HG03280 (cell line): ENCODE data around the gene ADAM30.

Experiments used
- ATAC-seq: cut with Tn5 transposase; IDR thresholded peaks from one replicate; pipeline ENCODE4 v1.9.1; 2021; ENCODE audit warnings: mild to moderate bottlenecking, moderate library complexity; ENCODE audit not compliant: unreplicated experiment

ADAM30 gene

DNA sequence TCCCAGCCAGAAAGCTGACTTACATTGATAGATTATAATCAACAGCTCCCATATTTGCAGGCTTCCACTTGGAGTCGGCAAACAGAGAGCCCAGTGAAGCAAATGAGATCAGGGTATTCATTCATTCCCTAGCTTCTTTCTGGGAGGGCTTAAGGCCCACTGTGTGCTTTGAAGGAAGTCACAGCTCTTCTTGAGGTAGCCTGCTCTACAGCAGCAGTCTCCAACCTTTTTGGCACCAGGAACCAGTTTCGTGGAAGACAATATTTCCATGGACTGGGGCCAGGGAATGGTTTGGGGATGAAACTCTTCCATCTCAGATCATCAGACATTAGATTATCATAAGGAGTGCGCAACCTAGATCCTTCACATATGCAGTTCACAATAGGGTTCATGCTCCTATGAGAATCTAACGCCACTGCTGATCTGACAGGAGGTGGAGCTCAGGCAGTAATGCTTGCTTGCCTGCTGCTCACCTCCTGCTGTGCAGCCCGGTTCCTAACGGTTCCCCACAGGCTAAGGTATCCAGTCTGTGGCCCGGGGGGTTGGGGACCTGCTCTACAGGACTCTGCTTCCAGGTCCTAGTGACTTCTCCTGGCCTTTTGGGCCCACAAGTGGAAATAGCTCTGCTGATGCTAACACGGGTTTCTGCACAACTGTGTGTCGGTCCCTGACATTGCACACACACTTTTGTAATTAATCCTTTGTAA is 13.7 kb upstream of the ADAM30 start:
- ATAC-seq: no peak

DNA sequence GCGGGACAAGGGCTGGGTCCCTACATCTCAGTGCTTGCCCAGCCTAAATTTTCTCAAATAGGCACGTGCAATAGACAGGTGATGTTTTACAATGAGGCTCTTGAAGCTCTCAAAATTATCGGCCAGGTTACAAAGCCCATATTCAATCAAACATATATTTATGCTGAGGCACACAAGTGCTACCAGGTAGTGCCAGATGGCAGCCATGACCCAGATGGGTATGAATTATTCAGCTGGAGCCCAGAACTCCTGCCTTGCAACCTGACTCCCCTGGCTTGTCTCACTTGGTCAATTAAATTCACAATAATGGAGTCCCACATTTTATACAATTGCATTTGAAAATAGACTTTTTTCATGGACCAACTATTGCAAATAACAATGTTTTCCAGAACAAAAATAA is 12.3 kb upstream of the ADAM30 start:
- no peak for ATAC-seq

GRCh38 chr1:119906927-119907652 is 10.8 kb upstream of the ADAM30 start:
- ATAC-seq: no peak

- no peak for ATAC-seq
These were observed 7.1 kb upstream of the ADAM30 start for GRCh38 chr1:119903443-119903835.

GRCh38 chr1:119902775-119903442 is 6.6 kb upstream of the ADAM30 start:
- ATAC-seq: no peak

DNA sequence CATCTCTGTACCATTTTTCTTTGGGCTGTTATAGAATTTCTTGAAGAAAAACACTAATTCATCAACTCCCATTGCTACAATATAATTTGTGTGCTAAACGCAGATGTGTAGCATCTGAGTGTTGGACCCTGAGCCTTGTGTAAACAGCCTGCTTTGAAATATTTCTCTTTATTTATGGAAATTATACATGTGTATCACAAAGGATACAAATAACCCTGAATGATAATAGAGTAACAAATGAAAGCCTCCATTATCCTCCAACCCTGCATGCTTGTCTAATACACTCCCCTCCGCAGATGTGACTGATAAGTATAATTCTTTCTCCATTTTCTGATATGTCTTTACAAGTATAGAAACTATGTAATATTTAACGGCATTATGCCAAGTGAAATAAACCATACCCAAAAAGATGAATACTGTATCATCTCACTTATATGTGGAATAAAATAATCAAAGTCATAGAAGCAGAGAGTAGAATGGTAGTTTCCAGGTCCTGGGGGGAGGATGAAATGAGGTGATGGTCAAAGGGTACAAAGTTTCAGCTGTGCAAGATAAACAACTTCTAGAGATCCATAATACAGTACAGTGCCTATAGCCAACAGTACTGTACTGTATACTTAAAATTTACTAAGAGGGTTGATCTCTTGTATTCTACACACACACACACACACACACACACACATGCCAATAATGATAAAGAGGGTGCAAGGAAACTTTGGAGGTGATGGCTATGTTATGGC is 2.8 kb upstream of the ADAM30 start:
- ATAC-seq: no peak

DNA sequence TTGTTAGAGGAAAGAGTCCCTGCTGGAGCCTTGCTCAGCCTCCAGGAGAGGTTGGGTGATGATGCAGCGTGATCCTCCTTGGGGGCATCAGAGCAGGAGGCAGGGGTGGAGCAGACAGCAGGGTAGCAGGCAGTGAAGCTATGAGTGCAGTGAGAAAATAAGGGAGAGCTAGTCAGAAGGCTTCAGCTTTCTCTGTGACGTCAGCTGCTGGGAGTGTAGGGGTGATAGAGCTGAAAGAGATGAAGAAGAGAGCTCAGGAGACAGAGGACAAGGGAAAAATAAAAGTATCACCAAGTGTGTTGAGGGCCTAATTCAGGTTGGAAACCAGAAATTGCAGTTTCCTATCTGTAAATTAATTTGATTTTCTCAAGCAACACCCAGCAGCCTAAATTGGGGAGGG is 2.2 kb upstream of the ADAM30 start:
- ATAC-seq: no peak

DNA sequence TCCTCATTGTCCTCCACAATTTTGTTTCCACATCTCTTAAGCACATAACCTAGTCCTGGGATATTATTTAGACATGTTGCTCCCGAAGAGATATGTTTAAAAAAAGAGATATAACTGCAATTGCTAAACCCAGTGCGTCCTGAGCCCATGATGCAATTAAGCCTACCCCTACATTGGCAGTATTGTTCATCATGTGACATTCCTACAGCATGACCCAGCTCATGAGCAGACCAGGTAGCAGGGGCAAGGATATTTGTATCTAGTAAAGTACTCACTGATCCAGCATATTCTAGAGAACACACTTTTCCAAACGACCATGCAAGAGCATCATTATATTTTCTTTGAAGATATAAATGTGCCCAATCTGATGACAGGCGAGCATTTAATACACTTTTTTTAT is 1.2 kb downstream of the ADAM30 start:
- ATAC-seq: no peak

DNA sequence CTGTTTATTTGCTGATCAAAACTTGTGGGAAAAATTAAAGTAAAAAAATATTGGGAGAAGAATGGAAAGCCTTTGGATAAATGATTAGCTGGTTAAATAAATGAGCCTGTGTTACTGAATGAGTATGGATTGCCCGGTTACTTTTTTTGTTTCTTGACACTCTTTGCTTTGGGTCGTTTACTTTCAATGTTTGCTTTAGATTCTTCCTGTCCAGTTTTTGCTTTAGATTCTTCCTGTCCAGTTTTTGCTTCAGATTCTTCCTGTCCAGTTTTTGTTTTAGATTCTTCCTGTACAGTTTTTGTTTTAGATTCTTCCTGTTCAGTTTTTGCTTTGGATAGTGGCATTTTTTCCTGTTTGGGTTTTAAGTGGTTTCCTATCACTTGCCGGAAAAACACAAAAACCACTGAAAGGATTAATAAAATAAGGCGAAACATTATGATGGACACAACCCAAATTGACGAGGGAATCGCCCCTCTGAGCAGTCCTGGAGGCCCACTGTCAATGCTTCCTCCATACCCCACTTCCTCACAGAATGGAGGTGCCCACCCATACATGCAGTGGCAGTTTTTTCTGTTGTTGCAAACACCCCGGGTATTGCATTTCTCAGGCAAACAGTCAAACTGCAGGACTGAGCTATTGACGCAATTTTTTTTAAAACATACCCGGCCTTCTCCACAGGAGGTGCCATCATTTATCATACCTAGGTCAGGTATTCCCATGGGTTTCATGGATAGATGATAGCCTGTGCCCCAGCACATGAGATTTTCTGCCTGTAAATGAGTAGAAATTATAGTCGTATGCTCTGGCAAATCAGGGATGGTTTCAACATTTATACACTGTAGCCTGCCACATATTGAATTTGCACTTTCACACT is 2.3 kb downstream of the ADAM30 start:
- ATAC-seq: no peak

- ATAC-seq: no peak
These were observed 3.0 kb downstream of the ADAM30 start for GRCh38 chr1:119893238-119893791.

GRCh38 chr1:119891386-119891785 is 4.9 kb downstream of the ADAM30 start:
- ATAC-seq: no peak

DNA sequence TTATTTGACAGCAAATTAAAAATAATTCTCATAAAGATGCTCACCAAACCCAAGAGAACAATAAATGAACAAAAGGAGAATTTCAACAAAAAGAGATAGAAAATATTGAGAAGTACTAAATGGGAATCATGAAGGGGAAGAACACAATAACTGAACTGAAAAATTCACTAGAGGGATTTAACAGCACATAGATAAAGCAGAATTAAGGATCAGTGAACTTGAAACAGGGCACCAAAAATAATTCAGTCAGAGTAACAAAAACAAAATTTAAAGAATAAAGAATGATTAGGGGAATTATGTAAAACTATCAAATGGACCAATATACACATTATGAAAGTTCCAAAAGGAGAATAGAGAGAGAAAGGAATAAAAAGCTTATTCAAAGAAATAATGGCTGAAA is 7.8 kb downstream of the ADAM30 start:
- ATAC-seq: no peak

DNA sequence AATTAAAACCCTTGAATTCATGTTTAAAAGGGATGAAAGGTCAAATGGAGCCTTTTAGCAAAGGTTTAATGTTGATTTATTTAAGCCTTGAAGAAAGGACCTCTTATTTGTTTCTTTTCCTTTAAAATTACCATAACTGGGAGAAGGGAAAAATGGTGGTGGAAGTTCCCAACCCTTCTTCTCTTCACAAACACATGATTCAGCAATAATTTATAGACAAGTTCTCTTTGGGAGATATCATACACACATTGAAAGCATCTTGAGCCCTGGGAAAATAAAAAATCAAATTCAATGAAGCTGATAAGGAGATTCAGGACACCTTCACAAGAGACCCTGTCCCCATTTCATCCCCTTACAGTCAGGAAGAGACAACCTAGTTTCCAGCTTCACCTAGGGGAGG is 8.9 kb downstream of the ADAM30 start:
- ATAC-seq: no peak

DNA sequence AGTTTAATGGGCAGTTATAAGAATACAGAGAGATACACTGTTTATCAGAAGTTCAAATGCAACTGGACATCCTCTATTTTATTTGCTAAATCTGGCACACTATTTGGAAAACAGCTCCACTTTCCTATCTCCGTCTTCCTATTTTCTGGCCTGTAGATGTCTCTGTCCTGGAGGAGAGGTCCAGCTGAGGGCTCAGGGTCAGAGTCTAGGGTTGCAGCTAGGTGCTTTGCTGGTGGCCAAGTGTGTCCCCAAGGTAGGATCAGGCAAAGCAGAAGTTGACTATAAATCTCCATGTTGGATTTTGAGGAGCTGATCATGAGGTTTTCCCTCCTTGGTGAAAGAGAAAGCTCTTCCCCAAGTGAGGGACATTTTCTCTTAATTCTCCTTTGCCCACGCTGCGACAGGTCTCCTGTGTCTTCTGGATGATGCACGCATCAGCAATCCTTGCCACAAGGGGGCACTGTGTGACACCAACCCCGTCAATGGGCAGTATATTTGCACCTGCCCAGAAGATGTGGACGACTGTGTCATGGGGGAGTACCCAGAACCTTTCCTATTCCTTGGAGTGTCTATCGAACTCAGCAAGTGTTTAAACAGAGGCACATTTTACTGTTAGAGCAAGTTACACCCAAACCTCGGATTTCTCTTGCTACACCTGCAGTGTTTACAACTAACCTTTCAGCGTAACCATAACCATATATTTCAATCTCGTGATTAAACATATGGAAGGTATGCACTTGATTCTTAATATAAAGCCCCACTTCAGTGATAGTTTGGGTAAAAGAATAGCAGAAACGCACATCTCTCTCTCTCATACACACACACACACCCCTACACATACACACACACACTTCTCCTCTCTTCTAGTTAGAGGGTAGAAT is 10.2 kb downstream of the ADAM30 start:
- no peak for ATAC-seq

- ATAC-seq: no peak
These were observed 11.6 kb downstream of the ADAM30 start for GRCh38 chr1:119884711-119885110.

- ATAC-seq: no peak
These were observed 12.5 kb downstream of the ADAM30 start for GRCh38 chr1:119883826-119884225.

GRCh38 chr1:119882132-119883049 is 13.9 kb downstream of the ADAM30 start:
- ATAC-seq: no peak
